HepG2 (cell line): Measurements from ENCODE around the gene PTGR2. TPM values are rescaled to one million over a fixed set of nuclear protein-coding genes. Genes with fewer than 3 reads are reported as not detected.

Experiments used
- BCL3 ChIP-seq: sonication (generic); formaldehyde crosslinking; IDR thresholded peaks from 2 replicates; pipeline ENCODE4 v1.5.1; 2020; ENCODE audit warnings: mild to moderate bottlenecking, missing genetic modification reagents, moderate library complexity
- CCDC6 ChIP-seq: sonication (generic); formaldehyde crosslinking; IDR thresholded peaks from 2 replicates; pipeline ENCODE4 v1.8.1; 2022; ENCODE audit warnings: mild to moderate bottlenecking, missing genetic modification reagents, moderate library complexity
- E2F1 ChIP-seq: sonication (generic); formaldehyde crosslinking; IDR thresholded peaks from 2 replicates; pipeline ENCODE4 v1.5.0; 2020; ENCODE audit warnings: missing genetic modification reagents
- HCFC1 ChIP-seq: fragments of 150-350 bp; IDR thresholded peaks from 2 replicates; pipeline ENCODE4 v1.6.1; 2014; ENCODE audit warnings: low read depth, low read length
- IKZF5 ChIP-seq: IDR thresholded peaks from 2 replicates; pipeline ENCODE4 v1.6.1; 2018; ENCODE audit warnings: missing genetic modification reagents, mild to moderate bottlenecking, missing compliant biosample characterization
- LRRFIP1 ChIP-seq: sonication (generic); formaldehyde crosslinking; conservative IDR thresholded peaks from 2 replicates; pipeline ENCODE4 v1.4.0; 2020; ENCODE audit warnings: missing genetic modification reagents
- MXD4 ChIP-seq: IDR thresholded peaks from 2 replicates; pipeline ENCODE4 v1.6.1; 2016; ENCODE audit warnings: mild to moderate bottlenecking, missing biosample characterization, missing genetic modification reagents
- RBM22 ChIP-seq: fragments of 200-400 bp; formaldehyde crosslinking; optimal IDR thresholded peaks from 2 replicates; pipeline ENCODE3; 2017; ENCODE audit warnings: mild to moderate bottlenecking, low read length, moderate library complexity
- SNAPC4 ChIP-seq: sonication (generic); formaldehyde crosslinking; IDR thresholded peaks from 2 replicates; pipeline ENCODE4 v1.4.0; 2020; ENCODE audit warnings: mild to moderate bottlenecking, missing genetic modification reagents
- THAP11 ChIP-seq: IDR thresholded peaks from 2 replicates; pipeline ENCODE4 v1.6.1; 2016; ENCODE audit warnings: missing biosample characterization, missing genetic modification reagents
- U2AF1 ChIP-seq: fragments of 200-400 bp; formaldehyde crosslinking; optimal IDR thresholded peaks from 2 replicates; pipeline ENCODE3; 2017; ENCODE audit warnings: mild to moderate bottlenecking, low read depth, low read length
- XBP1 ChIP-seq: sonication (generic); formaldehyde crosslinking; IDR thresholded peaks from 2 replicates; pipeline ENCODE4 v1.5.0; 2020; ENCODE audit warnings: missing genetic modification reagents
- ZNF275 ChIP-seq: sonication (generic); formaldehyde crosslinking; IDR thresholded peaks from 2 replicates; pipeline ENCODE4 v1.8.0; 2022; ENCODE audit warnings: missing genetic modification reagents, mild to moderate bottlenecking, inconsistent platforms, borderline replicate concordance
- ZNF720 ChIP-seq: sonication (generic); formaldehyde crosslinking; IDR thresholded peaks from 2 replicates; pipeline ENCODE4 v1.4.0; 2020; ENCODE audit warnings: missing genetic modification reagents
- ZNF737 ChIP-seq: sonication (generic); formaldehyde crosslinking; IDR thresholded peaks from 2 replicates; pipeline ENCODE4 v1.5.0; 2020; ENCODE audit warnings: missing genetic modification reagents, mild to moderate bottlenecking, borderline replicate concordance
- ZSCAN21 ChIP-seq: sonication (generic); formaldehyde crosslinking; IDR thresholded peaks from 2 replicates; pipeline ENCODE4 v1.8.0; 2022; ENCODE audit warnings: mild to moderate bottlenecking, missing genetic modification reagents, moderate library complexity, borderline replicate concordance
- polyA plus RNA-seq, 8 experiments: library from polyadenylated mRNA; depleted of rRNA in 3 of 8; stranded (reverse) in 7 of 8; unstranded in 1 of 8; fragments of >200 nt; fragmentation: Illumina TruSeq in 4 of 8; extraction: Trizol in 4 of 8; gene quantifications; 2 replicates each; pipeline versions ENCODE4 v1.2.1 to v1.2.3, GENCODE V29; 2011 to 2016; ENCODE audit warnings: low read depth in 4 of 8, missing spikeins in 1 of 8, mixed read lengths in 1 of 8; ENCODE audit not compliant: insufficient read depth in 1 of 8
- total RNA-seq, 5 experiments: library from RNA; depleted of rRNA; stranded (reverse); fragments of >200 nt; fragmentation: Illumina TruSeq; extraction: Trizol; gene quantifications; 2 replicates each; pipeline ENCODE4 v1.2.3, GENCODE V29; 2016; ENCODE audit warnings: low read depth in 1 of 5

The PTGR2 gene
- total and polyA plus RNA-seq, 2 of the 13 experiments (the other 11 are each of a cell fraction or from before 2014, with no cell fraction given), result 3.0 to 4.3 TPM

GRCh38 chr14:73802431-73803188 is 49.0 kb upstream of the PTGR2 start (continued):
- no peak for TF ChIP-seq IKZF5 (CRISPR knock-in tag)
- TF ChIP-seq ZSCAN21 (CRISPR knock-in tag), result no peak
- no peak for TF ChIP-seq RBM22
- 0 out of 2 replicates have a peak, but pooled peaks have one; percentile 27 for TF ChIP-seq CCDC6 (CRISPR knock-in tag)
- no peak for TF ChIP-seq U2AF1
- no peak for TF ChIP-seq SNAPC4 (CRISPR knock-in tag)
- TF ChIP-seq ZNF737 (CRISPR knock-in tag), result 0 out of 2 replicates have a peak, but pooled peaks have one; percentile 34
- TF ChIP-seq XBP1 (CRISPR knock-in tag), result no peak
- no peak for TF ChIP-seq MXD4 (CRISPR knock-in tag)
- TF ChIP-seq HCFC1, result no peak
- TF ChIP-seq LRRFIP1, result no peak
- no peak for TF ChIP-seq BCL3 (CRISPR knock-in tag)
- no peak for TF ChIP-seq E2F1 (CRISPR knock-in tag)
- no peak for TF ChIP-seq ZNF275 (CRISPR knock-in tag)
- TF ChIP-seq ZNF720, result no peak
- TF ChIP-seq THAP11, result peak; percentile 13; the same call in 1 of the 2 replicates
